GM10248 (cell line): ENCODE data around the gene GTF2F1.

Experiments
- CTCF ChIA-PET: fragments of 300-600 bp; sonication (Branson Sonifier 250); formaldehyde crosslinking; extraction: SDS; loops from one replicate; lab custom pipeline; 2021; ENCODE audit warnings: antibody characterized with exemption; lab: Yijun Ruan, JAX
- POLR2A ChIA-PET: fragments of 350-650 bp; sonication (Branson Sonifier 250); formaldehyde crosslinking; extraction: SDS; loops from one replicate; lab custom pipeline; 2020; ENCODE audit warnings: antibody characterized with exemption; lab: Yijun Ruan, JAX
- DNase-seq: peaks from one replicate; pipeline ENCODE4 v3.0.0; 2012; ENCODE audit errors: extremely low spot score
- CTCF ChIP-seq: IDR thresholded peaks from 2 replicates; pipeline ENCODE4 v1.5.1; 2012; ENCODE audit warnings: mild to moderate bottlenecking, low read depth; ENCODE audit errors: extremely low read depth, missing control alignments, control extremely low read depth

GTF2F1 gene

GRCh38 chr19:6417713-6418561 lies 25.0 kb upstream of the GTF2F1 start:
- DNase-seq, result no peak
- POLR2A ChIA-PET, result no interaction called here

GRCh38 chr19:6416658-6417405 lies 23.9 kb upstream of the GTF2F1 start:
- TF ChIP-seq CTCF, result no peak
- CTCF ChIA-PET, result no interaction called here
- POLR2A ChIA-PET, result no interaction called here
- no peak for DNase-seq

More at GRCh38 chr19:6417713-6418561, 25.0 kb upstream of the GTF2F1 start:
- CTCF ChIA-PET, result no interaction called here
- no peak for TF ChIP-seq CTCF

- no peak for TF ChIP-seq CTCF
- ChIA-PET POLR2A (no interaction called here), CTCF (no interaction called here)
- DNase-seq, result no peak
These were observed 22.7 kb upstream of the GTF2F1 start for GRCh38 chr19:6415591-6416190.

- CTCF ChIA-PET, result no interaction called here
- POLR2A ChIA-PET, result no interaction called here
- TF ChIP-seq CTCF, result no peak
These were observed 22.0 kb upstream of the GTF2F1 start for GRCh38 chr19:6414793-6415590.

GRCh38 chr19:6413721-6414643 lies 21.0 kb upstream of the GTF2F1 start:
- DNase-seq, result no peak
- POLR2A ChIA-PET, result no interaction called here
- no peak for TF ChIP-seq CTCF
- CTCF ChIA-PET, result no interaction called here

More at GRCh38 chr19:6414793-6415590, 22.0 kb upstream of the GTF2F1 start:
- no peak for DNase-seq
